ENCODE results near the gene BCL2L14.

Gene BCL2L14

DNA sequence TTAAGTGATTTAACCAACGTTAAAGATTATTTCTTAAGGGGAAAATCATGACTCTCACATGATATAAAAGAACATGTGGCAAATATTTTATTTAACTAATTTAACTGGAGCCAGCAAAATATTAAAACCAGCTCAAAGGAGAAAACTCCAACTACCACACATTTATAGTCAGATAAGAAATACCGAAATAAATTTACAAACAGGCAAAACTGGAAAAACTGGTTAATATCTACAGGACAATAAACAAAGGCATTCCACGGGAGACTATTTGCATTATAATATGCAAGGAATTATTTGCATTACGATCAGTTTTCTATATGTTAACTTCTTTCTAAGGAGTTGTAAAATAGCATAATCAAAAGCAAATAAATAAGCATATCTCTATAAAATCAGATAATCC, 13.8 kb upstream of the BCL2L14 start:
- no peak for DNase-seq

DNA sequence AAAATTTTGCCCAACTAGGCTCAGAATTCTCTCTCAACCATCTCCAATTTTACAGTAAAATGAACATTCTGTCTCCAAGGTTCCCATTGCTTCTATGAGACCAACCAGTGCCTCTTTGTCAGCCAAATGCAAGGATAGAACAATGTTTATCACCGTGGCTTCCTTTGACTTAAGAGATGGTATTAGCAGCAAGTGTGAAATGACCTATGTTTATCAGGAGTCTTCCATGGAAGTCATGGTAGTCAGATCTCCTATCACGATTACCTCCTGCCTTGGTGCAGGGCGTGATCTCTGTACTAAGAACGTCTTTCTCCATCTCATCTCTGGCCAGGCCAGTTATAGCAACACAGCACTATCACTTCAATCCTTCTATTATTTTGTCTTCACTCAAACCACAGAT, 6.1 kb upstream of the BCL2L14 start:
- DNase-seq: no peak

DNA sequence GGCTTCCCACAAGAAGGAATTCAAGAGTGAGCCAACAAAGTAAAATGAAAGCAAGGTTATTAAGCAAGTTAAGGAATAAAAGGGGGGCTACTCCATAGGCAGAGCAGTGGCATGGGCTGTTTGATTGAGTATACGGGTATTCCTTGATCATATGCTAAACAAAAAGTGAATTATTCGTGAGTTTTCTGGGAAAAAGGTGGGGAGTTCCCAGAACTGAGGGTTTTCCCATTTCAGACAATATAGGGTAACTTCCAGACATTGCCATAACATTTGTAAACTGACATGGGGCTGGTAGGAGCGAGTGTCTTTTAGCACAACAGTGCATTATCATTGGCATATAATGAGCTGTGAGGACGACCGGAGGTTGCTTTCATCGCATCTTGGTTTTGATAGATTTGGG, 2.0 kb upstream of the BCL2L14 start:
- DNase-seq: no peak

DNA sequence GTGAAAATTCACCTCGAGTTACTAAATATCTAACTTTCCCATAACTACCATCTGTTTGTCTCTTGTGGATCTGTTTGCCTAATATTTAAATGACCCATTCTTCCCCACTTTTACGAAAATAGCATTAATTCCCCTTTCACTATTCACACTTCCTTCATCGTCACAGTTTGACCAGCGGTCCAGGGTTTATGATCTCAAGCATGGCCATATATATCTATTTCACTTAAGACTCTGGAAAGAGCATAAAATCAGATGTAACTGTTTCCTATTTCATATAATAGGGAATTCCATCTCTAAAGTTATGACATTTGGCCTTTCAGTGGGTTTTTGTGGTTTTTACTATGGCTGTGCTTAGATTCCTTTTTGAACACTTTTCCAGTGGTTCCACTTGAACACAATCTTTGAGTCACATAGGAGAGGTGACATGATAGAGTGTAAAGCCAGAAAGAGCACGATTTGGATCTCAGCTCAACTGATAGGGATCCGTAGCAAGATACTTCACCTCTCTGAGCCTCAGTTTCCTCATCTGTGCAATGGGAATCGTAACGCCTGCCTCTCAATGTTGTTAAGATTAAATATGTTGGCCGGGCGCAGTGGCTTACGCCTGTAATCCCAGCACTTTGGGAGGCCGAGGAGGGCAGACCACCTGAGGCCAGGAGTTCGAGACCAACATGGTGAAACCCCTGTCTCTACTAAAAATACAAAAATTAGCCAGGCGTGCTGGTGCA, 754 bp upstream of the BCL2L14 start:
- no peak for DNase-seq

DNA sequence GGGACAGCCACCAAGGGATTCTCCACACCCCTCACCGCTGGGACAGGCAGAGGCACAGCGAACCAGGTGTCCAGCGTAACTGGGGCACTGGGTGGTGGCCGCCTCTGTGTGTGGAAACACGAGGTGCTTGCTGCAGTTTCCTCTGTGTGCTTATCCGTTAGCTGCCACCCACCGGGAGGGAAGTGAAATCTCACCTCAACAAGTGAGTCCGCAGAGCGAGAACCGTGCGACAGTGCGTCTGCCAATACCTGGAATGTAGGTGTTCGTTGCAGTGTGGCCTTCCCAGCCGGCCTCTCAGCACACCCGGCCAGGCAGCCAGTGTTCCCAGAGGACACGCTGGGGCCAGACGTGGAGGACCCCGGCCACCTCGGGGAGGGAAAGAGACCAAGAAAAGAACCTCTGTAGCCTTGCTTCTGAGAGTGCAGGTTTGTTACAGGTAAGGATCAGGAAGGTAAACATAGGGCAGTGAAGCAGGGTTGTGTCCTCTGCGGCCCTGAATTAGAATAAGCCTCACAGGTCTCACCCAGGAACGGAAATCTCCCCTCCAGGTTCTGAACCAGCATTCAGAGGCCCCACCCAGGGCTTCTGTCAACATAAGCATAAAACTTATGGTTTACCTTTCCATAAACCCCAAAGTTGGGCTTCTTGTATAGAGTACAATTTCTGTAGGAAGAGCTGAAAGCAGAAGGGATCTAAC, 1.5 kb downstream of the BCL2L14 start:
- no peak for DNase-seq

DNA sequence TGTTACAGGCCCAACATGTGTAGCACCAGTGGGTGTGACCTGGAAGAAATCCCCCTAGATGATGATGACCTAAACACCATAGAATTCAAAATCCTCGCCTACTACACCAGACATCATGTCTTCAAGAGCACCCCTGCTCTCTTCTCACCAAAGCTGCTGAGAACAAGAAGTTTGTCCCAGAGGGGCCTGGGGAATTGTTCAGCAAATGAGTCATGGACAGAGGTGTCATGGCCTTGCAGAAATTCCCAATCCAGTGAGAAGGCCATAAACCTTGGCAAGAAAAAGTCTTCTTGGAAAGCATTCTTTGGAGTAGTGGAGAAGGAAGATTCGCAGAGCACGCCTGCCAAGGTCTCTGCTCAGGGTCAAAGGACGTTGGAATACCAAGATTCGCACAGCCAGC, 8.6 kb downstream of the BCL2L14 start:
- no peak for DNase-seq

GRCh38 chr12:12081836-12082497, 11.2 kb downstream of the BCL2L14 start:
- DNase-seq: peak; percentile 41

DNA sequence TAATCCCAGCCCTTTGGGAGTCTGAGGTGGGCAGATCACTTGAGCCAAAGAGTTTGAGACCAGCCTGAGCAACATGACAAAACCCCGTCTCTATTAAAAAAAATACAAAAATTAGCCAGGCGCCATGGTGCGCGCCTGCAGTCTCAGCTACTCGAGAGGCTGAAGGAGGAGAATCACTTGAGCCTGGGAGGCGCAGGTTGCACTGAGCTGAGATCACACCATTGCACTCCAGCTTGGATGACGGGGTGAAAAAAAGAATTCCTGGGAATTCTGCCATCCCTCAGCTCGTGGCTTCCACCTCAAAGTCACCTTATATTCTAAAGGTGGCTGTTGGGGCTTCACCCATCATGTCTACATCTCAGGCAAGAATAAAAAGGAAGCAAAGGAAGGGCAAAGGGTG, 12.9 kb downstream of the BCL2L14 start:
- no peak for DNase-seq

GRCh38 chr12:12086362-12086761, 15.6 kb downstream of the BCL2L14 start:
- DNase-seq: no peak

GRCh38 chr12:12086973-12087692, 16.4 kb downstream of the BCL2L14 start:
- no peak for DNase-seq

GRCh38 chr12:12087693-12088034, 16.9 kb downstream of the BCL2L14 start:
- DNase-seq: no peak

DNA sequence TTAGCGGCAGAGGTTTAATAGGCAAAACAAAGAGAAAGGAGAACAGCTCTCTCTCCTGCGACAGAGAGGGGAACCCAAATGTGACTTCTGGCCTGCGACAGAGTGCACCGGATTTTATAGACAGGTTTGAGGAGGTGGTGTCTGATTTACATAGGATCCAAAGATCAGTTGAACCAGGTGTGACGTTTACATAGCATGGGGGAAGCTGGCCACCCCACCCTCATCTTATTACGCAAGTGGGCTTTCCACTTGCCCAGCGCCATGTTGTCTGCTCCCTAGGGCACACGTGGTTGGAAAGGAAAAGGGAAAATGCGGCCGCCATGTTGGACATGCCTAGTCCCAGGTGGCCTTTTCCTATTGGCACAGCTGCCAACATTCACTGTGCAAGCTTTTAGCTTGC, 17.4 kb downstream of the BCL2L14 start:
- DNase-seq: no peak

DNA sequence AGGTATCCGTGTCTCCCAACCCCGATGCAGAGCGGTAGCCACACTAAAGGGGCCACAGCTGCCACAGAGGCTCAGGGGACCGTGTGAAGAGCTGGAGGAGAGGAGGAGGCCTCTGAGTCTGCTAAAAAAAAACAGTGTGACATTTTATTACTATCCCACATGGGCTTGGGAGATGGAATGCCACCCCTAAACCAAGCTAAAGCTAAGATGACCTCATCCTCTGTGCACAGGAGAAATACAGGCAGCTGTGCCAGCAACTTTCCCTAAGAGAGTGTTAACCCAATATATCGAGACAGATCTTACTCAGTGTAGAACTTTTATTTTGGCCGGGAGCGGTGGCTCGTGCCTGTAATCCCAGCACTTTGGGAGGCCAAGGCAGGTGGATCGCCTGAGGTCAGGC, 18.0 kb downstream of the BCL2L14 start:
- DNase-seq: no peak

DNA sequence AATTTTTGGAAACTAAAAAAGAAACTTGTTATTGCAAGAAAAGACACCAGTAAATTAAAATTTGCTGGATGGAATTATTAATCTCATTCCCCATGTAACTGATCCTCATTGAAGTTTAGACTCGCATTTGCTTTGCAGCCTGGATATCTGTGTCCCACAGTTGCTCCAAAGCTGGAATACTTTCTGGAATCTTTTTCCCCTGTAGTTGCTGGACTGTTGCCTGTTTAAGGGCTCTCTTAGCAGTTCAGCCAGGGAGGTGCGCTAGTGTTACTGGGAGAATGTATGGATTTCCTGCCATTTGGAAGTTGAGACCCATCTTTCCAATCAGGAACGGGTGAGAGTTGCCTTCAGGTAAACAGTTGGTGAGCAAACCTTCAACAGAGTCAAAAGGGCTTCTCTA, 20.3 kb downstream of the BCL2L14 start:
- DNase-seq: no peak

- no peak for DNase-seq
Measured at GRCh38 chr12:12091977-12092663, 21.4 kb downstream of the BCL2L14 start.

GRCh38 chr12:12094481-12094880, 23.7 kb downstream of the BCL2L14 start:
- DNase-seq: no peak

DNA sequence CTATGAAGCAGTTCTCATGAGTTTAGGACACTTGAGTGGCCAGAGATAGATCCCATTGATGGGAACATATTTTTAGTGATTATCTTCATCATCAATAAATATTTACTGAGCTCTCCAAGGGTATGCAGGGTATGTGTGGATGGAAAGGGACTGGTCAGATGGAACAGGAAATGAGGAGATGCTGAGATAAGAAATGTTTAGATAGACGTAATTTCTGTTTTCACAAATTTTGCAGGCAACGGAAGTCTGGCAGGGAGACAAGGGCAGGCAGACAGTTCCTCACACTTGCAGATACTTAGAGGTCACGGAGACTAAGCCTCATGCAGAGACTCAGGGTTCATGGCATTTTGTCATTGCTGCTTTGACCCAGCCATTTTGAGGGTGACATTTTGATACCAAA, 24.3 kb downstream of the BCL2L14 start:
- no peak for DNase-seq

DNA sequence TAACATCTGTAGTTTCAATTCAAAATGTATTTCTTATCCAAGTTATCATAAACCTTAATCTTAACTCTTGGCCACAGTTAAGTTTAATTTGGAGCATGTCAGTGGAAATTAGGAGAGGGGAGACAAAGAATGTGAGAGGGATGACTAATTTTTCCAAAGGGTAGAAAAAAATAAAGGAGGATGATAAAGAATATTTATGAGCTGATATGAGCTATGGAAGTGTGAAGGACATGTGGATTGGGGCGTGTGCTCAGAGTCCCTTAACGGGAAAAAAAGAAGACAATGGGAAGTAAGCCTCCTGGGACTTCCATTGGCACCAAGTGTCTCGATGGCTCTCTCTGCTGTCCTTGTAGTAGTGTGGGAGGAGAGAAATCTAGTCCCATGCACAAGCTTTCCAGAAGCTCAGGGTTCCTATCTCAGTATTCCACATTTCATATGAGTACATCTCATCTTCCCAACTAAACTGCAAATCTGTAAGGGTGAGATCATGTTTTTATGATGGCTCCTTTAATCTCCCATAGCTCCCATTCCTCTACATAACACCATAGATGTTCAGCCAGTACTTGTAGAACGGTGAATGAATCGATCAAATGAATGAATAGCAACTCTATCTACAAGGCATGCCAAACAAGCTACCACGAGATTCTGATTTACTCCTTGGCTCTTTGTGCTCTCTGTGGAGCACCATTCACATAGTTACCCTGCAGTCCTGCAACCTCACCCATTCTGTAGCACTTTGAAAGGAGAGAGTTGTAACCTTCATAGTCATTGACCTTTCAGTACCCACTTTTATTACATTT, 27.4 kb downstream of the BCL2L14 start:
- no peak for DNase-seq

- no peak for DNase-seq
Measured at GRCh38 chr12:12098691-12099015, 27.9 kb downstream of the BCL2L14 start.

DNA sequence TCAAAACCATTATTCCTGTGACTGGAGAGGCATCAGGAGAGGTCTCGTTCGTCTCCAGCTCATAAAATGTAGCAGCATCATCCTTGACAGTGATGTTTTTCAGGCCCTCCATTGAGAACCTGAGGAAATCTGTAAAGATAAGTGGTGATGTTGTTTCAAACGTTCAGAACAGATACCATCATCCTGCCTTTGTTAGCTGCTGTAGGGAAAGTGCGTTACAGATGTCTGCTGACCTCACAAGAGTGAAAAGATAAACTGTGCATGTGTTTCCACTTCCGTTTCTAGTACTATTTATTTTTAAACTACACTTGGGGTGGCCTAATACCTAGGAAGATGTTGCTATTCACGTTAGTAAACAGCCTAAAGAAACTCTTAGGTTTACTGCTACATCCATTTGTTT, 28.4 kb downstream of the BCL2L14 start:
- no peak for DNase-seq

DNA sequence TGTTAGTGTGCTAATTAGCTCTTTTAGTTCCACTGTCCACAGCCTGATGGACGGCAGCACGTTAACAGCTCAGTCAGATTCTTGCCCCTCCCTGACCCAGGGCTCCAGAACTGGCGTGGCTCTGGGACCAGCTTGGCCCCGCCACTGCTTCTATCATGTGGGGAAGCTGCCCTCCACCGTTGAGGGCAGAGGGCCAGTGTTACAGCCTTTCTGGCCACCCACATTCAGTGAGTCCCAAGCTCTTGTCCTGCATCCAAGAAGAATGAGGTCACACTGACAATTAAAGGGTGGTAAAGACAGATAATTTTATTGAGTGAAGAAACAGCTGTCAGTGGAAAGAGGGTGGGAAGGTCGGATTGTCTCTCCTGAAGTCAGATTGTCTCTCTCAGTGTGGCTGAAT, 36.9 kb downstream of the BCL2L14 start:
- no peak for DNase-seq

DNA sequence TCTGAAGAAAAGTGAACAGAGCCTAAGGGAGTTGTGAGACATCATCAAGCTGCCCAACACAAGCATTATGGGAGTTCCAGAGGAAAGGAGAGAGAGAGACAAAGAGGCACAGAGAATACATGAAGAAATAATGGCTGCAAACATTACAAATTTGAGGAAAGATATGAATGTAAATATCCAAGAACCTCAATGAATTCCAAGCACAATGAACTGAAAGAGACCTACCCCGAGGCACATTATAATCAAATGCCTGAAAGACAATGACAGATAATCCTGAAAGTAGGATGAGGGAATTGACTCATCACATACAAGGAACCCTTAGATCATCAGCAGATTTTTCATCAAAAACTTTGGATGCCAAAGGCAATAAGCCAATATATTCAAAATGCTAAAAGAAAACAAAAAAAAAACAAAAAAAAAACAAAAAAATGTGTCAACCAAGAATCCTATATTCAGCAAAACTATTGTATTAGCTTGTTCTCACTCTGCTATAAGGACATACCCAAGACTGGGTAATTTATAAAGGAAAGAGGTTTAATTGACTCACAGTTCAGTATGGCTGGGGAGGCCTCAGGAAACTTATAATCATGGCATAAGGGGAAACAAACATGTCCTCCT, 37.8 kb downstream of the BCL2L14 start:
- DNase-seq: no peak
